Glomerular visceral epithelial cell (primary cell): Measurements from ENCODE around the gene EVX1.
A peak's percentile ranks its signal among the peaks of the same experiment; 100 is the strongest.

Experiments
- DNase-seq: peaks from one replicate; pipeline ENCODE4 v3.0.0-alpha.2; 2016; ENCODE audit errors: extremely low spot score

The EVX1 gene

DNA sequence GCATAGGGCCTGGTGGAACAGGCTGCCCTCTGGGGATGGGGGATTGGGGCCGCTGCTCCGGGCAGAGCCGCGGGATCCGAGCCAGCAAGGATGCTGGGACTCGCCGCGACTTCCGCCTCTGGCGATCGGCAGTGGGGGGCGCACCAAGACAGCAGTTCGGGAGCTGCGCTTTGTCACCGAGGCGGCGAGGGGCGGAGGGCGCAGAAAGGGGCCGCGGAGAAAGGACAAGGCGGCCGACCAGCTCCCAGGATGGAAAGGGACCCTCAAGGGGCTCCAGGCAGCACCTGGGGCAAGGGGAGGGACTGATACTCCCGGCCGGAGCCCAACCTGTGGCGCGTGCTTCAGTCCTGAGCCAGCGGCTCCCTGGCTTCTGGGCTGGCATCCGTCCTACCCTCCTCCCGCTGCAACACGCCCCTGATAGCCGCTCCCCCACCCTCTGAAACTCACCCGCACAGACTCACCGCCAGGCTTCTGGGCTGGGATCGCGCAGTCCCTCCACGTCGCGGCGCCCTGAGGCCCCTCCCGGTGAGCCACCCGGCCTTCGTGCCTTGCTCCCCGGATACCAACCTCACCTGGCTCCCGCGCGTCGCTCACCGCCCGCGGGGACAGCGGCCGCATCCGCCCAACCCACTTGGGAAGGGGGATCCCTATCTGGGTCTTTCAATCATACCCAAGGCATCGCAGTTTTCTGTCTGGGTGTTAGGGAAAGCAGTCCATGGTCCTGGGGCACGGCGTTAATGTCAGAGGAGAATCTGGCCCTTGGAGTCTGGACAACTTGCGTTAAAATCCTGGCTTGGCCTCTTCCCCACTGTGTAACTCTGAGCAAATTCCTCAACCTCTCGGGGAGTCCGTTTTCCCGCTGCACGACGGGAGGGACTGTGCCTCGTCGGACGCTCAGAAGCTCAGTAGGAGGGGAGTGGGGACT, 7.0 kb upstream of the EVX1 start:
- peak; percentile 35 for DNase-seq

DNA sequence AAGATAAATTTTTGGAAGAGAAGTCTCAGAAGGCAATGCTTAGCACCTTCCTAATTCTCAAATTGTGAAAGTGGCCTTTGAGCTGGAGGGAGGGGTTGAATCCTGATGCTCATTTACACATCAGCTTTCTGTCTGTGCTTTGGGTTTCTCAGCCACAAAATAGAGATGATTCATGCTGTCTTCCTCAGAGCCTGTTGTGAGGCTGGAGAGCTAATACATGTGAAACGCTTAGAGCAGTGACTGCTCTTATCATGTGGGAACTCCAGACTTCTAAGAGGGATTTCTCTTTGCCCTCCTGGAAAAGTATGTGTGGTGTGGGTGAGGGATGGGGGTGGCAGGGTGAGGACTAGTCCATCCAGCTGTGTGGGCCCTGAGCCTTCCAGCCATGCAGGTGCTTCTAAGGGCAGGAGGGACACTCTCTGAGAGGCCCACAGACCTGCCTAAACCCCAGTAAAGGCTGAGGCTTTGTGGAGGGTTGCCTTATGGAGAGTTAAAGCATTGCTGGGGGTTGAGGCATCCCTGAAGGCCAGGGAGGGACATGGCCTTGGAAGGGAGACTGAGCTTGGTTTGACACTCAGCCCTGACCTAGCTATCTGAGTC, 4.8 kb upstream of the EVX1 start:
- DNase-seq, result peak; percentile 51

DNA sequence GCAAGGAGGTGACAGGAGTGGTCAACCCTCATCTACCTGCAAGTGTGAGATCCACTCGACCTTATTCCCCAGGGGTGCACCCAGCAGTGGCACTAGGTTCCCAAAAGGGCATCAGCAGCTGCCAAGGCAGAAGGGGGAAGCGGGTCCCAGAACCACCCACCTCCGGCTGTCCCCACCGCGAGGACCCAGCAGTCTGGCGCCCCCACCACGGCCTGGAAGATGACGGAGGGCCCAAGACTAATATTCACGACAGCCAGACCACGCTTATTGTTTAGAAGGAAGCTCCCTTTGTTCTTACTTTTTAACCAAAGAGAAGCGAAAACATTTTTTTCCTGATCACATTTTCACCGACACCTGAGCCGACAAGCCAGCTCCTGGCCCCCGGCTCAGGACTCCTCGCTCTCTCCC, 3.6 kb upstream of the EVX1 start:
- no peak for DNase-seq

DNA sequence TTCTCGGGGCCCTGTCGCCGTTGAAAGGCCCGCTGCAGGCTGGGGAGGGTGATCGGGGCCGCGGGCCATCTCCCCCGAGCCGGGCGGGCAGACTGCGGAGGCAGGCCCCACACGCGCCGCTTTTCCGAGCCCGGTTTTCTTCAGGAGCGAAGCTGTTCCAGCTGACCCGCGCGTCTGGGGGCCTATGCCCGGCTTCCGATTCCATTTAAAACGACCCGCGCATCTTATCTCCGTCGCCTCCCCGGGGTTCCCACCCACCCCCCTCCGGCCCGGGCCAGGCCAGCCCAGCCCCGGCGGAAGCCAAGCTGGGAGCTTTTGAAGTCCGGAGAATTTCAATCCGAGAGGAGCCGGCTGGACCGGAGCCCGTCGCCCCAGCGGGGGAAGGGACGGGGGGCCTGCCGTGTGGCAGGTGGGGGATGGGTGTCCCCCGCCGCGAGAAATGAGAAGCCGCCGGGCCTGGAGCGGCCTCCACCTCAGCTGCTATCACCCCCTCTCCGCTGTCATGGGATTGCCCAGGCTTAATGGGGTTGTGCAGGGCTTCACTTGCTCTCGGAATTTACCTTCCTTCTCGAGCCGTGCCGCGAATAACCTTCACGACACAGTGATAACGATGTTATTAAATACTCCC, 3.1 kb upstream of the EVX1 start:
- DNase-seq, result no peak

DNA sequence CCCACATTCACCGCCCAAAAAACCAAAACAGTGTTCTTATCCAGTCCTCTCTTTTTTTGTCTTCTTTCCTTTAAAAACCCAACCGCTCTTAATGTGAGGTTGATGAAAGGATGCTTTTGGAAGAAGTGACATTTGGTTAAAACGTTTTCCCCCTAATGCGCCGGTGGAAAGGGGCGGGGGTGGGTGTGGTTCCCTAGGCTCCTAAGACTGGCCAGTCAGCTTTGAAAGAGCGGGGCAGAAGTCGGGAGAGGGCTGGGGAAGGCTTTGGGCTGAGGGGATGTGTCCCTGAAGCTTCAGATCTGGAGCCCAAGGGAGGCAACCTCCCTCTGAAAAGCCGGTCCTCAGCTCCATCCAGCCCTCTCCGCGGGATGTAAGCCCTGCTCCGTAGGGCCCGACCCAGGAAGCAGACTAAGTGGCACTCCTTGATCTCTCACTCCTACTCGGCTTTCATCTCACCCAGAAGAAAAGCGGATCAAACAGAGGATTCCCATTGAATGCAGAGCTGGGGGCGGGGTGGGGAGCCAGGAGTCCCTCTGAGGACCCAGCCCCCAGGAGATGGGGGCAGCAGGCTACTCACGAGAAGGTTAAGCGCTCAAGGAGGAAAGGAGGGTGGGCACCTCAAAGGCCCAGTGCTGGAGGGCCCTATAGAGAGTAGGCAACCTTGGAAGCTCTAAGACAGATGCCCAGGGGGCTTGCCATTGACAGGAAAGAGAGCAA, 2.4 kb upstream of the EVX1 start:
- no peak for DNase-seq

DNA sequence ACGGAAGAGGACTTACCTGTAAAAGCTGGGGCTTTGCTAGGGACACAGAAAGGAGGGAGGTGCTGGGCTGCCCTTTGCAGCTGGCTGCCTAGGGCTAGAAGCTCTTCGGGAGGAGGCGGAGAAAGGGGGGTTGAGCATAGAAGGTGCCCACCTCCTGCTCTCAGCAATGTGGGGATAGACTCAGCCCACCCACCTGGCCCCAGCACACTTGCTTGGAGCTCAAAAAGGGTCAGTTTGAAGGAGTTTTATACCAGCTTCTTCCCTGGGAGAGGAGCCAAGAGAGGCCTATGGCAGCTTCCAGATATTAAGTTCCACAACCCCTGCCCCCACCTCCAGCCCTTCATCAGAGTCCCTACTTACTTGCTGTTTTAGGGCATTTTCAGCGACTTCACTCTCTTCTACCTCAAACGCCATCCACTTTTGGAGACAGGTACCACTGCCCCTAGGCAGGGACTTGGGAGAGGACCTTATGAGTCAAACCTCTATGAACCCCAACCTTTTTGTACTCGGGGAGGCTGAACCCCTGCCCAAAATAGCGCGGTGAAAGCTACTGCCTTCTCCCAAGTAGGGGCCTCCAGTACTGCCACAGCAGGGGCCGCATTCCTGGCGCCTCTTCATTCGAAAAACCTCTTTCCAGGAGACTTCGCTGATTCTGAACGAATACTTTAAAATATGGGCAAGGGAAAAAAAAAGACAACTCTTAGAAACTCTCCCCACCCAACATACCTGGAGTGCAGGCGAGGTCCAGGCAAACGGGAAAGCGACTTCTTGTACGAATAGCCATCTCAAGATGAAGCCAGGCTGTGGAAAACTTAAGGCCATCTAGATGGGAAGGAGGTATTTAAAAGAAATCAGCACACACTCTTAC, 1.2 kb upstream of the EVX1 start:
- no peak for DNase-seq

DNA sequence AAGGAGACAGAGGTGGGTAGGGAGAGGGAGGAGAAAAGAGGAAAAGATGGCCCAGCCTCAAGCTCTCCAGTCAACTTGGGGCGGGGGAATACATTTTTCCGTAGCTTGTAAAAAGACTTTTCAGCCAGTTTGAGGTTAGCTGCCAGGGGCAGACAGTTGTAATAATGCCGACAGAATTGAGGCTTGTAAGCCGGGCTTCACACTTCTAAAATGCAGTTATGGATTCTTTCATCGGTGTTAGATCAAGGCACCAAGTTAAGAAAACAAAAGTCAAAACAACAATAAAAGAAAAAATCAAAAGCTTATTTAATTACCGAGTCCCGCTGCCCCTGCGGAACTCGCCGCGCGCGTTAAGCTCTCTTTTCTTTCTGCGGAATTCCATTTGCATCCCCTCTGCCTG, 448 bp upstream of the EVX1 start:
- DNase-seq, result no peak

DNA sequence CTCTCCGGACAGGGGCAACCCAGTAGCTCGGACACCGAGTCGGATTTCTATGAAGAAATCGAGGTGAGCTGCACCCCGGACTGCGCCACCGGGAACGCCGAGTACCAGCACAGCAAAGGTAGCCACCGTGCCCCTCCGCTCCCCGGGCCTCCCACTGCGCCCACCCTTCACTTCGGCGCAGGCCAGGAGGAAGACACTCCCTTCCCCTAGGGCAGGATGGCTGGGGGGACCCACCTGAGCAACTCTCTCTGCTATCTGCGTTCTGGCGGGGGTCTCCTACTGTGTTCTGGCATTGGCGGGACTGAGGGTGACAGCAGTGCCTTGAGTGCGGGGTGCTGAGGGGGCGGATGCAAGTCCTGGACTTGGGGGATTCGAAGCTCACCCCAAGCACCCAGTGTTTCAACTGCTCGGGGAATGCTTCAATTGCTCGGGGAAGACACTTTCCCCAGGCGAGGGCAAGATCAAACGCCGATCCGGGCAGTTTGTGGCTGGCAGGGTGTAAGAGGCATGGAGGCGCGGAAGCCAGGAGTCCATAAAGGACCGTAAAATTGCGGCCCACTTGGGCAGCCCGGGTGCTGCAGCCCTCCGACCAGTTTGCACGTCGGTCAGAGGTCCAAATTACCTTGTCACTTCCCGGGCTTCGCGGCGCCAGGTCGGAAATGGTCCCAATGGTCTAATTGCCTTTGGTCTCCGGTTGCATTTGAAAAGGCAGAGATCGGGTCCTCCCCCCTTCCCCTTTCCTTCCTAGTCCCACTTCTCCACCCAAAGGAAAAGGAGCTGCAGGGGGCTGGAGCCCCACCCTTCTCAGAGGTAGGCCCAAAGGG, 950 bp downstream of the EVX1 start:
- DNase-seq, result no peak

DNA sequence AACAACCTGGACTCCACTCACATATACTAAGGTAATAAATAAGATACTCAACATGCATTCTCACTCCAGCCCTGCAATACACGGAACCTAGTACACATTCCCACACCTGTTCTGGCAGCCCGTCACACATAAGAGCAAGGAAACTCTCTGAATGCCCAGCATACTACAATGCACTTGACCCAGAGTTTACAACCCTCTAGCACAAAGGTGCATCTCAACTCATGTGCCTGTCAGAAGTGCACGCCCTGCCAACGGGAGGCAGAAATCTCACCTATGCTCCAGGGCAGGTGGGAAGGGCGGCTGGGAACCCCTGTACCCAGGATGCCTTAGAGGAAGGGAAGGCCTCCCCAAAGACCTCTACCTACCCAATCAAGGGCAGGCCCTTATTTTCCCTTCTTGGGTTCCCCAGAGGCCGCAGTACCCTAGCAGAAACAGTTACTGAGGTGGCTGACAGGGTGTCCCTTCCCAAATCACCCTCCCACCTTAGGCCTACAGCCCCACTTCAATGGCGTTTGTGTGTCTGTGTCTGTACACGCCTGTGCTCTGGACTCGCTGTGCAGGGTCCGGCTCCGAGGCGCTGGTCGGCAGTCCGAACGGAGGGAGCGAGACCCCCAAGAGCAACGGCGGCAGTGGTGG, 2.0 kb downstream of the EVX1 start:
- no peak for DNase-seq

DNA sequence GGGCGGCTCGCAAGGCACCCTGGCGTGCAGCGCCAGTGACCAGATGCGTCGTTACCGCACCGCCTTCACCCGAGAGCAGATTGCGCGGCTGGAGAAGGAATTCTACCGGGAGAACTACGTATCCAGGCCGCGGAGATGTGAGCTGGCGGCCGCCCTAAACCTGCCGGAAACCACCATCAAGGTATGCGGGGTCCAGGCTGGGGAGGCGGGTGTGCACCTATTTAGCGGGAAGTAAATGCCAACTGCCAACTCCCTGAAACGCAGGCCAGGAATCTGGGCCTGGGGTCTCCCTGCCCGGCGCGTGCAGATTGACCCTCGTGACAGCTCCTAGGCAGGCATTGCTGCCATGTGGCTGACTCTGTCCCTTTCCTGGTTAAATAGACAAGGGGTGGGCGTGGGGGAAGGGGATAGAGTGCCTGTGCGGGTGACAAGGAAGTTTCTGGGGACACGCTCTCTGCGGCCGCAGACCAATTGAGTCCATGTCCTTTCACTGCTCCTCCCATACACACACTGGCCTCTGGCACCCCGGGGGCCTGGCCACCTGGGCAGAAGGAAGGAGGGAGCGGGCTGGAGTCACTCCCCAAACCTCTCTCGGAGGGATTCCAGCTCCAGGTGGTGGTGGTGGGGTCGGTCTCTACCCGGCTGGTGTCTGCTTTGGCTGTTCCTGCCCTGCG, 2.7 kb downstream of the EVX1 start:
- DNase-seq, result no peak

DNA sequence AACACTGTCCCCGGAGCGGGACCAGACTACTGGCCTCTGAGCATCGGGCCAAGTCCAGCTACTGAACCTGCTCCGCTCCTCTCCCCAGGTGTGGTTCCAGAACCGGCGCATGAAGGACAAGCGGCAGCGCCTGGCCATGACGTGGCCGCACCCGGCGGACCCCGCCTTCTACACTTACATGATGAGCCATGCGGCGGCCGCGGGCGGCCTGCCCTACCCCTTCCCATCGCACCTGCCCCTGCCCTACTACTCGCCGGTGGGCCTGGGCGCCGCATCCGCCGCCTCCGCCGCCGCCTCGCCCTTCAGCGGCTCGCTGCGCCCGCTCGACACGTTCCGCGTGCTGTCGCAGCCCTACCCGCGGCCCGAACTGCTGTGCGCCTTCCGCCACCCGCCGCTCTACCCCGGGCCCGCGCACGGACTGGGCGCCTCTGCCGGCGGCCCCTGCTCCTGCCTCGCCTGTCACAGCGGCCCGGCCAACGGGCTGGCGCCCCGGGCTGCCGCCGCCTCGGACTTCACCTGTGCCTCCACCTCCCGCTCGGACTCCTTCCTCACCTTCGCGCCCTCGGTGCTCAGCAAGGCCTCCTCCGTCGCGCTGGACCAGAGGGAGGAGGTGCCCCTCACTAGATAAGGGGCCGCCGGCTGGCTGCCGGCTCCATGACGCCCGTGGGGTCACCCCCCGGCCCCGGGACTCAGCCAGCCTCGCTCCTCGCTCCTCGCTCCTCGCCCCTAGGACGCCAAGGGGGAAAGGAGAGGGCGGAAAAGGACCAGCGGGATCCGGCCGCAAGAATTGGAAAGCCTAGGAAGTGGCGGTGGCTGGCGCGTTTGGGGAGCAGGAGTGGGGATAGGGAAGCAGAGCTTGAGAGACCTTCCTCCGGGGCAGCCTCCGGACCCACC, 3.4 kb downstream of the EVX1 start:
- DNase-seq, result peak; percentile 11

DNA sequence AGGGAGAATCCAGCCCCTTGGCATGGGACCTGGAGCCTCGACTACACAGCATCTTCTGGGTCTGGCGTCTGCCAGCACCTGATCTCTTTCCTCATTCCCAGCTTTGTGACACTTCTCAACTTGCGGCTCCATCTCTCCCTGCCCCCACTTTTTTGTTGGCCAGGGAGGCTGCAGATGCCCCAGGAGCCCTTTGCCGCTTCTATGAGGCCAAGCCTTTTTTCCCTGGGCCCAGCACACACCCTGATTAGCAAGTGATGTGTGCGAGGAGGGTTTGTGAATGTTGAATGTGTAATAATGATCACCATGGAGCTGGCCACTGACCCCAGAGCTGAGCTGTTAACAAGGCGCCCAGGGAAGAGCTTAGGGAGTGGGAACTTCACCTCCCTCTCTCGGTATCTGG, 4.4 kb downstream of the EVX1 start:
- no peak for DNase-seq

DNA sequence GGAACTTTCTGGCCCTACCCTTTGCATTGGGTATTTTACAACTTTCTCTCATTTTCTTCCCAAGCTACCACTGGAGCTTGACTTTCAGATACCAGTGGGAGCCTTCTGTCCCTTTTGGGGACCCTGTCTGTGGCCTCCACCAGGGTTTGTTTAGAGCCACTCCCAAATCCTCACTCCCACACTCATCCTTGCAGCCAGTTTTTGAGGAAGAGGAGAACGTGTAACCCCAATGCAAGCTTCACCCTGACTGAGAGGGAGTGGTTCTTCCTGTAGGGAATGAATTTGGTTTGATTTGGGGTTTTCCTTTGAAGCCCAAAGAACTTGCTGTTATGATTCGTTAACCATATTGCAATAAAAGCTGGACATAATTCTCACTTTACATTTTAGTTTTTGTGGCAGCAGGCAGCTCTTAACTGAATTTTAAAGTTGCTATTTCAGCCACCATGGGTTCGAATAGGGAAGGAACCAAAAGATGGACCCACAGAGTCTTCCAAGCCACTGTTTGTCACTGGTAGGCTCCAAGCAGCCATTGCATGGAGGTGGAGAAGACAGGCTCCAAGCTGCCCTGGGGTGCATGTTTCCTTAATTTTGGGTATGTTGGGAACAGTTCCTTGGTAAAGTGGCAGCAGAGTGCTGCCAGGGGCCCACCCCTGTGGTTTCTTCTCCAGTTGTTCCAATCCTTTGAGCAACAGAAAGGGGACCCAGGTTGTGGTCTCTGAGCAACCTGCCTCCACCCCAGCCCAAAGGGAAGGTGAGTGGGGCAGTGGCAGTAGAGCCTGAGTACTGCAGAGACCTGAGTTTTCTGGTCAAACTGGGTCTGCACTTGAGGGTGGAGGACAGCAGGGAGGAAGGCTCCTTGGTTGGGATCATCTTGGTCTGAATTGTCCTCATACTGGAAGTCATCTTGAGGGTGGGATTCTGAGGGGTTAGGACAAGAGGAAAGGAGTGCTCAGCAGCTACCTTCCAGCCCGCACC, 5.1 kb downstream of the EVX1 start:
- no peak for DNase-seq

DNA sequence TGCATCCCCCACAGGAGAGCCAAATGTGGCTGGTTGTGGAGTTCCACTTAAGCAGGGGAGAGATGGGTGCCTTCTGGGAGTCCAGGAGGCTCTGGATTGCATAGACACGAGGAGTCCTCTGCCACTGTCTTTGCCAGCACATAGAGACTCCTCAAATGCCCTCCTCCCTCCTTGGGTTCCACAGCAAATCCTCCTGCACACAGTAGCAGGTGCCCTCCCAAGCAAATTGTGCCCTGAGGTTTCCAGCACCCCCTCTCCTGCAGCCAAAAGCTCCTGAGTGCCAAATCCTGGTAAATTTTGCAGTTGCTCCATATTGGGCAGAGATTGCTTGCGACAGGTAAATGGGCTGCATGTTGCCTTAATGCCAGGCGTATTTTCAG, 5.8 kb downstream of the EVX1 start:
- no peak for DNase-seq

DNA sequence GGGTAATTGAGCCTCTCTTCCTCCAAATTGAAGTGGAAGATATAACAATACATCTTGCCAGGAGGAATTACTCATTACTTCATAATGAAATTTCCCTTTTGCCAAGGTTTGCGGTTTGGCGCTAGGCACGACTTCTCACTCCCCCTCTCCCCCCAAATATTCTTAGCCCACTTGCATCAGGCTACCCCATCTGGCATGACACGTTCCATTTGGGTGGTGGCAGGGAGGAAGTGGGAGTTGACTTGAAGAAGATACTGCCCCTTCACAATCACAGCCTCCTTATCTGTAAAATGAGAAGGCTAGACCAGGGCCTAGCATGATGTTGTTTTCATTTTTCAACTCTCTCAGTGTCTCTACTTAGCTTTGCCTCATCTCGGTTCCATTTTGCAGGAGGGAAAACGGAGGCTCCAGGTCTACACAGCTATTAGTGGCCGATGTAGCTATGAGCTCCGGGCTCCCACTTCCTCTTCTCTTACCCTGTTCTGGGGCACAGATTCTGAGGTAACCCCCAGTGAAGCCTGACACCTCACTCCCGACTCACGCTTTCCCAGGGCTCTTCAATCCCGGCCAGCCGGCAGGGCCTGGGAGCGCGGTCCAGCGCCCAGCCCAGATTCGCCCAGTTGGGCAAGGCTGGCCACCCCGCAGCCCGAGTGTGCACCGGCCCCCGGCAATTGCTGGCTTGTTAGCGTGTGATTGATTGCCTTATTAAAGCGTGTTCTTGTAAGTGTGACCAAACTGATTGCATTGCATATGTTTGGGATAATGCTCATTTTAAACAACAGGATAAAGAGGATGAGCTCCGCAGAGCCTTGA, 6.5 kb downstream of the EVX1 start:
- peak; percentile 48 for DNase-seq
